Activated CD8-positive, alpha-beta memory T cell treated with anti-CD3 and anti-CD28 coated beads for 1 hour (primary cell): Measurements from ENCODE around the gene TRHDE.

ENCODE experiments used
- DNase-seq, 2 donors: peaks; one replicate each; pipeline ENCODE4 v3.0.0-alpha.2; 2020; ENCODE audit warnings: low read depth in 1 of 2; ENCODE audit errors: extremely low read depth in 1 of 2

The TRHDE gene, protein sequence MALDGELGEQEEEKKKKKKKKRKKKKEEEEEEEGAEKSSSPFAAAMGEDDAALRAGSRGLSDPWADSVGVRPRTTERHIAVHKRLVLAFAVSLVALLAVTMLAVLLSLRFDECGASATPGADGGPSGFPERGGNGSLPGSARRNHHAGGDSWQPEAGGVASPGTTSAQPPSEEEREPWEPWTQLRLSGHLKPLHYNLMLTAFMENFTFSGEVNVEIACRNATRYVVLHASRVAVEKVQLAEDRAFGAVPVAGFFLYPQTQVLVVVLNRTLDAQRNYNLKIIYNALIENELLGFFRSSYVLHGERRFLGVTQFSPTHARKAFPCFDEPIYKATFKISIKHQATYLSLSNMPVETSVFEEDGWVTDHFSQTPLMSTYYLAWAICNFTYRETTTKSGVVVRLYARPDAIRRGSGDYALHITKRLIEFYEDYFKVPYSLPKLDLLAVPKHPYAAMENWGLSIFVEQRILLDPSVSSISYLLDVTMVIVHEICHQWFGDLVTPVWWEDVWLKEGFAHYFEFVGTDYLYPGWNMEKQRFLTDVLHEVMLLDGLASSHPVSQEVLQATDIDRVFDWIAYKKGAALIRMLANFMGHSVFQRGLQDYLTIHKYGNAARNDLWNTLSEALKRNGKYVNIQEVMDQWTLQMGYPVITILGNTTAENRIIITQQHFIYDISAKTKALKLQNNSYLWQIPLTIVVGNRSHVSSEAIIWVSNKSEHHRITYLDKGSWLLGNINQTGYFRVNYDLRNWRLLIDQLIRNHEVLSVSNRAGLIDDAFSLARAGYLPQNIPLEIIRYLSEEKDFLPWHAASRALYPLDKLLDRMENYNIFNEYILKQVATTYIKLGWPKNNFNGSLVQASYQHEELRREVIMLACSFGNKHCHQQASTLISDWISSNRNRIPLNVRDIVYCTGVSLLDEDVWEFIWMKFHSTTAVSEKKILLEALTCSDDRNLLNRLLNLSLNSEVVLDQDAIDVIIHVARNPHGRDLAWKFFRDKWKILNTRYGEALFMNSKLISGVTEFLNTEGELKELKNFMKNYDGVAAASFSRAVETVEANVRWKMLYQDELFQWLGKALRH

DNA sequence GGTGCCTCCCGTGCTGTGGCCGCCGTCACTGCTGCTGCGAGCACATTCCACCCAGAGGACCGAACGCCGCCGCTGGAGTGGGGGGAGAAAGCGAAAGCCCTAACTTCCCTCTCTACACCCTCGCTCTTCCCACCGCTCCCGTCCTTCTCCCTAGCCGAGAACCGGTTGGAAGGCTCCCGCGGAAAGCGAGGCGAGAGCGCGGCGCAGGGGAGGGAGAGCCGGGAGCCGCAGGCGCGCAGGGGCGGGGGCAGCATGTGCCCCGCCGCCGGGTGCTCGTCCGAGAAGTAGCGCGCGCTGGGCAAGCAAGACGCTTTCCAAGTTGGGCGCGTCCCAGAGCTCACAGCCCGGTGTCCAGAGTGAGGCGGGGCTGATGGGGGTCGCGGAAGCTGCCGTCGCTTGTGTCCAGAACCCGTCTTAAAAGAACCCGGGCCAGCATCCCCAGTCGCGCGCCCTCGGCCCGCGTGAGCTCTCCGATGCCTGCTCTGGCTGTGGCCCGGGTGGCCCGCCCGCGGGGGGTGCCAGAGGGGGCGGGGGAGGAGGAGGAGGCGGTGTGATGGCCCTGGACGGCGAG, at the start of gene TRHDE:
Gene TRHDE, plus strand, starts transcription at position 280 of the 571 bp plus-strand sequence. Its CDS starts 274 bp downstream, at position 554.
- no peak for DNase-seq

DNA sequence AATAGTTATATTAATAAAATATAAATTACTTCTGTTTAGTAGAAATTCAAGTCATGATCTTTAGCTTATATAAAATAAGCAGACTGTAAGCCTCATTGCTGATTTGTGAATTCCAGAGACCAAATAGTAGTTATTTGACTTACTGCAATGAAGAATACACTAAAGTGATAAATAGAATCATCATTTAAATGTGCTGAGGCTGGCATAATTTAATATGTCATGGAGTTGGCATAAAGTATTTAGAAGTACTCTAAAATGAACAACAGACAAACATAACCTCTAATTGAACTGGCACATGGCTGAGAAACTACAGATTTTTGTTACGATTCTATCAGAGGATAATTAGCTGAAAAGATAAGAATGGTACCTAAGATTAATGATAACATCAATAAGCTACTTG, 45.7 kb upstream of the TRHDE start:
- DNase-seq = no peak

DNA sequence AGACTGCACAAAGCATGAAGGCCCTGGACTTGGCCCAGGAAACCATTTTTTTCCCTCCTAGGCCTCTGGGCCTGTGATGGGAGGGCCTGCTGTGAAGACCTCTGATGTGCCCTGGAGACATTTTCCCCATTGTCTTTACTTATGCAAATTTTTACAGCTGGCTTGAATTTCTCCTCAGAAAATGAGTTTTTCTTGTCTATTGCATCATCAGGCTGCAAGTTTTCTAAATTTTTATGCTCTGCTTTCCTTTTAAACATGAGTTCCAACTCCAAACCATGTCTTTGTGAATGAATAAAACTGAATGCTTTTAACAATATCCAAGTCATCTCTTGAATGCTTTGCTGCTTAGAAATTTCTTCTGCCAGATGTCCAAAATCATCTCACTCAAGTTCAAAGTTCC, 43.7 kb upstream of the TRHDE start:
- DNase-seq = no peak

- DNase-seq = no peak
These were observed 41.6 kb upstream of the TRHDE start for GRCh38 chr12:72230589-72230988.

DNA sequence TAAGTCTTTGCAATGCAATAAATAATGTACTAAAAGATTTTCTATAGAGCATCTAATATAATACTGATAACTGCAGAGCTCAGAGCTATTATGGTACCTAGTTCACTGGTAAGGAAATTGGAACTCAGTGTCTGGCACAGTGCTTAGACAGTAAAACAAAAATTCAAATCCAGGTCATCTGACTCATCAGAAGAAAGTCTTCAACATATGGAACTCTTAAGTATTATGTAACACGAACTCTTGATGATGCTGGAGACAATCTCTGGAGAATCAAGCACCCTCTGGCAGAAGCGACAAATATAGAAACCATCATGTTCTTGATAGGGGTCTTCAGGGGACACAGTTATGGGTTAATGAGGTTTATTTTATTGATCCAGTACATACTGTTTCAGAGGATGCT, 37.3 kb upstream of the TRHDE start:
- DNase-seq = no peak

DNA sequence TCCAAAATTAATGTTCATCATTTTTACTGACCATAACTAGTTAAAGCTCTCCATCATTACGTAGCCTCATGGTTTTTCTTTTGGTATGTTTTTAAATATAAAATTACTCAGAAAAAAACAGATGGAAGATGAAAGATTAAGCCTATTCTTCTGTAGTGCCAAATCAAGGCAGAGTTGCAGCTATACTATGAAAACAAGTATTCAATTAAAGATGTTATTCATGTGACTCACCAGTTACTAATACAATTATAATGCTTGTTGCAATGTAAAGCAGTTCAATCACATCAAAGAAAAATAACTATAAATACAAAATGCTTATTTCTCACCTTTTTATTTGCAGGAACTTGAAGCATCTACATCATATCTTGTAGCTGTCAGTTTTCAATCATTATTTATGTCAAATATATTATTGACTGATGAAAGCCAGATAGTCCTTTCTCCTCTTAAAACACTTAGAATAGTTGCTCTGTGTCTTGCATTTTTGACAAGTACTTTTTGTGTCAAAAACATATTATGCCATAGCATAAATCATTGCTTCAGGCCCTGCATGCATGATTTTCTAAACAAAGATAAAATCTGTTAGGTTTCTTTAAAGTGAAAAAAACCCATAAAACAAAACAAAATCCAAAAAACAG, 36.0 kb upstream of the TRHDE start:
- DNase-seq = no peak

- no peak for DNase-seq
These were observed 30.6 kb upstream of the TRHDE start for GRCh38 chr12:72241552-72241951.

- no peak for DNase-seq
These were observed 29.2 kb upstream of the TRHDE start for GRCh38 chr12:72242946-72243345.

DNA sequence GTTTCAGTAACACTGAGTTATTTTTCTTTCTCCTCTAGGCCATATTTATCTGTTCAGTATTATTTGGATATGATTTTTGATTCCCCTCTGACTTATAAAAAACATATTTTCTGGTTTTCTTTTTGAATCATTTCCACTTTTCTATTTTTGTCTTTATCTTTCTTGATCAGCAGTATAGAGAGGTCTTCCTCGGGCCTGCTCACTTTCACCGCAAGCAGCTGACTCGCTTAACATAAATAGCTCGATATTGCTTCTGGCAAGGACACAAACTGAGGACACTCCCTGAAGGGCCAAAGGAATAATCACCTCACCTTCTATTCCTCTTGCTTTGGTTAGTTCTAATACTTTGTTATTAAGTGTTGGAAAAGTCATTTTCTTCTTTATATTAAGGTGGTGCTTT, 25.8 kb upstream of the TRHDE start:
- DNase-seq = no peak

GRCh38 chr12:72250346-72250745, 21.8 kb upstream of the TRHDE start:
- no peak for DNase-seq

DNA sequence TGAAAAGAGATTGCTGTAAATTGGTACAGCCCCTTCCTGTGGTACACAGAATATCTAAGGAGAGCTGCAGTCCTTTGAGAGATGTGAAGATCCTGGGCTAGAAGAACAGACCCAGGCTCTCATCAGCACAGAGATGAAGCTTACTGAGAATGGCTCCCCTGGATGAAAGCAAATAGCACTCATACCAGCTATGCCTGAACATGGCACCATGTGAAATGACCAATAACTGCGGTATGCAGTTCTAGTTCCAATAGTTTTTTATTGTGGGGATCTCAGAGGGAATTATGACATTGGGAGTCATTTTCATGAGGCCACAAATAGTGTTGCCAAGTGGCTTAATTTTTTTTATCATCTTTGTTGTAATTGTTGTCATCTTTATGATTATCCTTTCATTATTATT, 15.4 kb upstream of the TRHDE start:
- DNase-seq = no peak

DNA sequence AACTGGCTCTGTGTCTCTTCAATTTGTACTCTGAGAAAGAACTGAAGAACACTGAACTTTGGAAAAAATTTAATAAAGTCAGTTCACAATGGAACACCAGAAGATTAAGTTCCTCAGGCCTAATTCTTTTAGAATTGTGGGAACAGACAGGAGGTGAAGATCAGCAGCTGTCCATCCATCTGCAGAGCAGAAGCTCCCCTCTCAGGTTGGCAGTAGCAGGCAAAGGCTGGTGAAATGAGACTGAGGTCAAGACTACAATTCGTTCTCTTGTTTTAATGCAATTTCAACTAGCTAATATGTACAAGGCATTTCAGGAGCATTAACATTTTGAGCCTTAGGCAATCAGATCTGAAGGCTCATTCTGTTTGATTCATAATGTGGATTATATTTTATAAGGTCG, 10.3 kb upstream of the TRHDE start:
- DNase-seq = no peak

DNA sequence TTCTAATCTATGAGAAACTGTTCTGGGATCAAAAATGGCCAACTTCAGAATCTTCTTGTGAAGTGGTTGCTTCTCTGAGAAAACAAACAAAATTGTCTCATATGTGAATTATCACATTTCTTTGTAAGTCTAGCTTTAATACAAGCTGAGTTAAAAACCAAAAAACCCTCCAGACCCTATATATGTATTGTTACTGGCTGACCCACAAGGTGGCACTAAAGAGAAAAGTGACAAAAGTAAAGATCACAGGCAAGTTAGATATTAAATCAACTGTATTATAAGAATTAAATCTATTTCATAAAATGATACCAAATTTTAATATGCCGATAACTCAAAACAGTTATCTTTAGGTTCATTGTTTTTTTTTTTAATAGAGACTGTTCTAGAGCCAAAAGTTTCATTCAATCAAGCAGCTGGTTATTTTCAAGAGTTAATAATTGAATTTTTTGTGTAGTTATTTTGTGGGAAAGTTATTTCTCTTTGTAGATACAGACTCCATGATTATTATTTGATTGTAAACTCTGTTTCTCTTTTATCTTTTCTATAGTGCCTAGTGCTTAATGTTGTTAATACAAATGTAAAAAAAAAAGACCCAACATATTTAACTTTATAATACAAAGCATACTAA, 7.5 kb upstream of the TRHDE start:
- DNase-seq = no peak

DNA sequence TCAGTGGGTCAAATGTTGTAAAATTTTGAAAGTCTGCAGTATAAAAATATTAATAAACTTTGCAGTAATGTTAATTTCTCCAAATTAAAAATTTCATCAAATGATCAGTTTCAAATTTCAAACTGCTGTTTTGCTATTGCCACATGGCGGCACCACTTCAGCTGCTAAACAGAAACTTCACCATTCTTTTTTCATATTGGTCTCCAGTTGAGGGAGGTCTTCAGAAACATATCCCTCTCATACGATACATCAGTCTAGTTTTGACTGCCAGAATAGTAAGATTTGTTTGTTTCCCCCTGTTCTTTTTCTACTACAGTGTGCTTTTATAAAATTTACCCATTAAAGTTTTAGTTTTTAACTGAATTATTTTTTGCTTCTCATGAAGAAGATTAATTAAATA, 4.2 kb upstream of the TRHDE start:
- no peak for DNase-seq

DNA sequence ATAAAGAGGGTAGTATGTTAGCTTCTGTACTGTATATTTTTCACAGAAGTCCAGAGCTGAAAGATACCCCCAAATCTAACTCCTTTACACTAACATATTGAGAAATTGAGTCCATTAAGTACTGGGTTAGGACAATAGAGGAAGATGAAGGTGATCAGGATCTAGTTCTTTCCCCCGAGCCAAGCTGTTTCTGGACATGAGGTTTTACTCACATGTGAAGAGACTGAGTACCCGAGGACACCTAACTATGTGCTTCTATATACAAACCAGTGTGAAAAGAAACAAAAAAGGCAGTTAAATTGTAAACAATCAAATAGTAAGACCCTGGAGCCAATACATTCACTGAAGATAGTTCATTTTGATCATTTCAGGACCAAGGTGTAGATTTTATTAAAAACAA, 3.8 kb upstream of the TRHDE start:
- no peak for DNase-seq

GRCh38 chr12:72269491-72269890, 2.7 kb upstream of the TRHDE start:
- no peak for DNase-seq

DNA sequence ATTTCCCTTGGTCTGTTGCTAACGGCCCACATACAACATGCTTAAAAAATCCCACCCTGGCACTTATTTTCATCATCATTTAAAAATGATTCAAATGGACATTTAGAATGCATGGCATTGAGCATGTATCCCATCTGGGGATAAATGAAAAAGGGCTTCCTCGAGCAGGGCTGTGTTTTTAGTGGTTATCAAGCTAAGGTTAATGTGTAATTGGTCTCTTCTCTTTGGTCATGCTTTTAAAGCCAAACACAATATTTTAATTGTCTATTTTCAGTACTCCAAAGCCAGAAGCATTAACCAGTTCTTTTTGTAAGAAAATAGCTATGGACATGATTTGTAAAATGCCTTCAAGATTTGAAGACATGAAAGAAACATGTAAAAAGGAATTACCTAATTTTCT, 1.9 kb upstream of the TRHDE start:
- DNase-seq = no peak

- no peak for DNase-seq
These were observed 1.2 kb upstream of the TRHDE start for GRCh38 chr12:72270961-72271360.

DNA sequence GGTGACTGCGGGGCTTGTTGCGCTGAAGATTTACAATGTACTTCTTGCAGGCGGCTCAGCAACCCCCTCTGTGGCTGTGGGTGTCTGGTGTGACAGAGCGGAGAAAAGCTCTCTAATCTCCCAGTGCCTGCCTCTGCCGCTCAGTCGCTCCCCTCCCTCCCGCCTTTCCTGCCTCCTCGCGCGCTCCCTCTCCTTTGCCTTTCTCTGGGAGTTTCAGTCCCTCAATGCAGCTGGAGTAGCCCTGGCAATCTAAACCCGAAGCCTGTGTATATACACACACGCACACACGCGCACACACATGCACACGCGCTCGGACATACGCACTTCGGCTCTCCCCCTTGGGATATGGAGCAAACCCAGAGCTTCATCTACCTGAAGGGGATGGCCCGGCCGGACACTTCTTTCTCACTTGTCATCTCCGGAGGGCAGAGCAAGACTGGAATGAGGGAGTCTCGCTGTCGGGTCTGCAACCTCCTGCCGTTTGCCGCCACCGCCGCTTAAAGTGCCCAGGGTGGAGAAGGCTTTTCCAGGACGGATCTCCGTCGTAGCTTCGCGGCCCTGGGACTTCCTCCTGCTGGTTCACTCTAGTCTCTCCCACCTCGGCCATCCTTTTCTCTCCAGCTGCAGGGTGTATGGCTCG, 599 bp upstream of the TRHDE start:
- DNase-seq = no peak
